Naive thymus-derived CD8-positive, alpha-beta T cell (primary cell): Measurements from ENCODE around the gene BHLHA9. TPM values are rescaled to one million over a fixed set of nuclear protein-coding genes. Genes with fewer than 3 reads are reported as not detected.

ENCODE experiments used
- ATAC-seq, 2 donors: fragments of 150-1000 bp; cut with Tn5 transposase in 1 of 2; sonication (Bioruptor Pico), chemical (Tn5 transposase) in 1 of 2; 1 replicate in 1 of 2; 2 replicates in 1 of 2; pipeline ENCODE4 v1.10.0; 2021; ENCODE audit warnings: mild to moderate bottlenecking in 2 of 2, moderate library complexity in 2 of 2
- POLR2A ChIA-PET: fragments of 350-600 bp; sonication (Branson Sonifier 250); formaldehyde crosslinking; loops from one replicate; lab custom pipeline; 2021; ENCODE audit warnings: antibody characterized with exemption; lab: Charles Lee
- DNase-seq, 10 donors: peaks; one replicate each; pipeline versions ENCODE4 v3.0.0 to v3.0.0-alpha.2; 2020 to 2022
- H3K27ac Mint-ChIP-seq, 10 donors: one replicate each; pipeline ENCODE4 v1.8.0; 2020 to 2022; ENCODE audit warnings: mild to moderate bottlenecking in 10 of 10, mixed read lengths in 10 of 10, moderate library complexity in 4 of 10, inconsistent platforms in 1 of 10
- H3K27me3 Mint-ChIP-seq, 5 donors: one replicate each; pipeline ENCODE4 v1.8.0; 2021 to 2022; ENCODE audit warnings: mixed read lengths in 5 of 5
- H3K36me3 Mint-ChIP-seq, 3 donors: one replicate each; pipeline ENCODE4 v1.8.0; 2020 to 2022; ENCODE audit warnings: mixed read lengths in 3 of 3, mild to moderate bottlenecking in 2 of 3, inconsistent platforms in 1 of 3
- H3K4me1 Mint-ChIP-seq, 4 donors: one replicate each; pipeline ENCODE4 v1.8.0; 2021 to 2022; ENCODE audit warnings: mixed read lengths in 4 of 4
- H3K4me3 Mint-ChIP-seq, 10 donors: one replicate each; pipeline ENCODE4 v1.8.0; 2020 to 2022; ENCODE audit warnings: mild to moderate bottlenecking in 10 of 10, mixed read lengths in 10 of 10, moderate library complexity in 6 of 10, inconsistent platforms in 1 of 10
- H3K9me3 Mint-ChIP-seq, 9 donors: one replicate each; pipeline ENCODE4 v1.8.0; 2020 to 2022; ENCODE audit warnings: mixed read lengths in 9 of 9, mild to moderate bottlenecking in 3 of 9, inconsistent platforms in 1 of 9, moderate library complexity in 1 of 9
- polyA plus RNA-seq, 3 donors: library from polyadenylated mRNA; unstranded; fragments of 300-500 nt; fragmentation: Illumina TruSeq; gene quantifications; one replicate each; pipeline ENCODE4 v1.2.3, GENCODE V29; 2021
- total RNA-seq, 8 experiments: library from RNA in 2 of 8; stranded (reverse) in 2 of 8; gene quantifications; one replicate each; pipeline ENCODE4 v1.2.3 and lab custom pipeline; 2021 to 2026

Gene BHLHA9
- total RNA-seq = not detected
- polyA plus RNA-seq = not detected
- total RNA-seq (lab: John Stamatoyannopoulos, UW) = 0 to 0.09 (median 0) reads per million in 6 experiments

GRCh38 chr17:1270210-1271029 lies at the start of gene BHLHA9:
Gene BHLHA9 (plus strand): TSS chr17:1270444. CDS start chr17:1270564, 120 bp downstream.
- Mint-ChIP-seq H3K4me3 (peak within 1 kb of the TSS; percentile 12 to 93 (median 52)), H3K27ac (peak within 1 kb of the TSS in 1 of 10 donors; percentile 13), H3K36me3 (no peaks in the 10 kb centered on the region), H3K4me1 (peaks cover 5 to 25% (median 21%) of the 10 kb centered on the region in 4 donors), H3K27me3 (peaks cover 7 to 47% (median 21%) of the 10 kb centered on the region in 5 donors), H3K9me3 (no peaks in the 10 kb centered on the region)
- ATAC-seq (no peak), DNase-seq (no peak)
- POLR2A ChIA-PET = interaction anchor here (0.9 kb wide), 2 partner anchors 24 to 71 kb away, joined by 3 read pairs; no protein-coding TSS in a partner anchor

- no peak overlapping the region for H3K4me3 Mint-ChIP-seq
- POLR2A ChIA-PET = interaction anchor here (0.5 to 0.6 kb wide), 3 partner anchors 16 to 35 kb away, joined by 3 to 8 read pairs (median 5); no protein-coding TSS in a partner anchor
- H3K36me3 Mint-ChIP-seq = no peaks in the 10 kb centered on the region
- ATAC-seq (no peak), DNase-seq (no peak)
- H3K4me1 Mint-ChIP-seq = peaks cover 0 to 10% (median 0%) of the 10 kb centered on the region in 4 donors
- peak overlapping the region in 1 of 10 donors; percentile 7 for H3K27ac Mint-ChIP-seq
- no peaks in the 10 kb centered on the region for H3K9me3 Mint-ChIP-seq
- peaks cover 0 to 12% (median 1%) of the 10 kb centered on the region in 5 donors for H3K27me3 Mint-ChIP-seq
Measured at GRCh38 chr17:1221209-1221608, 49.0 kb upstream of the BHLHA9 start.

GRCh38 chr17:1222321-1222720 lies 47.9 kb upstream of the BHLHA9 start:
- no peak for ATAC-seq
- peaks cover 0 to 5% (median 2%) of the 10 kb centered on the region in 4 donors for H3K4me1 Mint-ChIP-seq
- DNase-seq = no peak
- peaks cover 3 to 18% (median 3%) of the 10 kb centered on the region in 5 donors for H3K27me3 Mint-ChIP-seq
- POLR2A ChIA-PET = no interaction called here
- H3K36me3 Mint-ChIP-seq = no peaks in the 10 kb centered on the region
- no peaks in the 10 kb centered on the region for H3K9me3 Mint-ChIP-seq
- no peak overlapping the region for H3K4me3 Mint-ChIP-seq
- H3K27ac Mint-ChIP-seq = no peak overlapping the region

GRCh38 chr17:1223662-1224061 lies 46.6 kb upstream of the BHLHA9 start:
- Mint-ChIP-seq H3K9me3 (no peaks in the 10 kb centered on the region), H3K4me1 (peaks cover 4 to 15% (median 9%) of the 10 kb centered on the region in 4 donors), H3K27ac (no peak overlapping the region), H3K27me3 (peaks cover 8 to 28% (median 15%) of the 10 kb centered on the region in 5 donors), H3K36me3 (peaks cover 0 to 3% (median 2%) of the 10 kb centered on the region in 3 donors), H3K4me3 (no peak overlapping the region)
- ATAC-seq (no peak), DNase-seq (no peak)
- POLR2A ChIA-PET = no interaction called here

GRCh38 chr17:1224330-1224729 lies 45.9 kb upstream of the BHLHA9 start:
- DNase-seq (no peak), ATAC-seq (no peak)
- POLR2A ChIA-PET = no interaction called here

GRCh38 chr17:1226308-1226707 lies 43.9 kb upstream of the BHLHA9 start:
- no peak overlapping the region for H3K4me3 Mint-ChIP-seq
- H3K4me1 Mint-ChIP-seq = peaks cover 7 to 20% (median 15%) of the 10 kb centered on the region in 4 donors
- DNase-seq (no peak), ATAC-seq (no peak)
- peaks cover 0 to 3% (median 2%) of the 10 kb centered on the region in 3 donors for H3K36me3 Mint-ChIP-seq
- peaks cover 0 to 2% (median 0%) of the 10 kb centered on the region in 9 donors for H3K9me3 Mint-ChIP-seq
- H3K27me3 Mint-ChIP-seq = peaks cover 12 to 32% (median 30%) of the 10 kb centered on the region in 5 donors
- POLR2A ChIA-PET = no interaction called here
- peak overlapping the region in 1 of 10 donors; percentile 21 for H3K27ac Mint-ChIP-seq

More at GRCh38 chr17:1224330-1224729, 45.9 kb upstream of the BHLHA9 start:
- Mint-ChIP-seq H3K4me3 (no peak overlapping the region), H3K27me3 (peaks cover 8 to 28% (median 15%) of the 10 kb centered on the region in 5 donors), H3K27ac (no peak overlapping the region), H3K4me1 (peaks cover 4 to 15% (median 9%) of the 10 kb centered on the region in 4 donors), H3K36me3 (peaks cover 0 to 3% (median 2%) of the 10 kb centered on the region in 3 donors), H3K9me3 (no peaks in the 10 kb centered on the region)

GRCh38 chr17:1227365-1227764 lies 42.9 kb upstream of the BHLHA9 start:
- peaks cover 0 to 2% (median 0%) of the 10 kb centered on the region in 9 donors for H3K9me3 Mint-ChIP-seq
- peaks cover 0 to 3% (median 2%) of the 10 kb centered on the region in 3 donors for H3K36me3 Mint-ChIP-seq
- peaks cover 7 to 25% (median 15%) of the 10 kb centered on the region in 4 donors for H3K4me1 Mint-ChIP-seq
- ATAC-seq = no peak
- H3K27me3 Mint-ChIP-seq = peaks cover 18 to 43% (median 40%) of the 10 kb centered on the region in 5 donors
- H3K27ac Mint-ChIP-seq = peak overlapping the region in 2 of 10 donors; percentile 17 to 66
- POLR2A ChIA-PET = interaction anchor here (0.6 kb wide), 1 partner anchor 463 kb away, joined by 3 read pairs; no protein-coding TSS in a partner anchor
- no peak for DNase-seq
- peak overlapping the region in 9 of 10 donors; percentile 17 to 93 (median 90) for H3K4me3 Mint-ChIP-seq

GRCh38 chr17:1227917-1228780 lies 42.1 kb upstream of the BHLHA9 start:
- peak overlapping the region in 4 of 10 donors; percentile 66 to 93 (median 80) for H3K27ac Mint-ChIP-seq
- H3K4me3 Mint-ChIP-seq = peak overlapping the region; percentile 74 to 93 (median 90)
- DNase-seq (peak in 5 of 10 donors; percentile 15 to 39 (median 25)), ATAC-seq (peak; percentile 46 to 52)
- POLR2A ChIA-PET = interaction anchor here (0.5 to 1.6 kb wide), 3 partner anchors 27 to 463 kb away, joined by 3 to 8 read pairs (median 3); no protein-coding TSS in a partner anchor
- peaks cover 0 to 3% (median 2%) of the 10 kb centered on the region in 3 donors for H3K36me3 Mint-ChIP-seq
- peaks cover 7 to 25% (median 15%) of the 10 kb centered on the region in 4 donors for H3K4me1 Mint-ChIP-seq
- H3K9me3 Mint-ChIP-seq = peaks cover 0 to 2% (median 0%) of the 10 kb centered on the region in 9 donors
- peaks cover 20 to 50% (median 44%) of the 10 kb centered on the region in 5 donors for H3K27me3 Mint-ChIP-seq

- Mint-ChIP-seq H3K36me3 (peaks cover 0 to 3% (median 2%) of the 10 kb centered on the region in 3 donors), H3K27ac (no peak overlapping the region), H3K4me3 (peak overlapping the region in 1 of 10 donors; percentile 89), H3K27me3 (peaks cover 20 to 55% (median 42%) of the 10 kb centered on the region in 5 donors), H3K9me3 (peaks cover 0 to 2% (median 0%) of the 10 kb centered on the region in 9 donors), H3K4me1 (peaks cover 7 to 25% (median 15%) of the 10 kb centered on the region in 4 donors)
- POLR2A ChIA-PET = interaction anchor here (0.6 to 1.6 kb wide), 3 partner anchors 12 to 114 kb away, joined by 3 to 8 read pairs (median 7); no protein-coding TSS in a partner anchor
- ATAC-seq (peak; percentile 23 to 41), DNase-seq (peak in 3 of 10 donors; percentile 8 to 10 (median 10))
Measured at GRCh38 chr17:1228781-1229348, 41.4 kb upstream of the BHLHA9 start.

GRCh38 chr17:1229349-1229899 lies 40.8 kb upstream of the BHLHA9 start:
- H3K36me3 Mint-ChIP-seq = peaks cover 0 to 3% (median 2%) of the 10 kb centered on the region in 3 donors
- H3K4me3 Mint-ChIP-seq = peak overlapping the region in 8 of 10 donors; percentile 30 to 88 (median 64)
- H3K27ac Mint-ChIP-seq = no peak overlapping the region
- POLR2A ChIA-PET = interaction anchor here (0.6 to 1.6 kb wide), 3 partner anchors 11 to 115 kb away, joined by 3 to 8 read pairs (median 7); no protein-coding TSS in a partner anchor
- ATAC-seq (peak; percentile 48 to 61), DNase-seq (peak in 9 of 10 donors; percentile 11 to 66 (median 32))
- peaks cover 9 to 25% (median 15%) of the 10 kb centered on the region in 4 donors for H3K4me1 Mint-ChIP-seq
- peaks cover 0 to 2% (median 0%) of the 10 kb centered on the region in 9 donors for H3K9me3 Mint-ChIP-seq
- H3K27me3 Mint-ChIP-seq = peaks cover 20 to 61% (median 44%) of the 10 kb centered on the region in 5 donors
